ENCODE measurements around the gene GFOD1.

The GFOD1 gene, protein sequence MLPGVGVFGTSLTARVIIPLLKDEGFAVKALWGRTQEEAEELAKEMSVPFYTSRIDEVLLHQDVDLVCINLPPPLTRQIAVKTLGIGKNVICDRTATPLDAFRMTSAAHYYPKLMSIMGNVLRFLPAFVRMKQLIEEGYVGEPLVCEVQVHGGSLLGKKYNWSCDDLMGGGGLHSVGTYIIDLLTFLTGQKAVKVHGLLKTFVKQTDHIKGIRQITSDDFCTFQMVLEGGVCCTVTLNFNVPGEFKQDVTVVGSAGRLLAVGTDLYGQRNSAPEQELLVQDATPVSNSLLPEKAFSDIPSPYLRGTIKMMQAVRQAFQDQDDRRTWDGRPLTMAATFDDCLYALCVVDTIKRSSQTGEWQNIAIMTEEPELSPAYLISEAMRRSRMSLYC

DNA sequence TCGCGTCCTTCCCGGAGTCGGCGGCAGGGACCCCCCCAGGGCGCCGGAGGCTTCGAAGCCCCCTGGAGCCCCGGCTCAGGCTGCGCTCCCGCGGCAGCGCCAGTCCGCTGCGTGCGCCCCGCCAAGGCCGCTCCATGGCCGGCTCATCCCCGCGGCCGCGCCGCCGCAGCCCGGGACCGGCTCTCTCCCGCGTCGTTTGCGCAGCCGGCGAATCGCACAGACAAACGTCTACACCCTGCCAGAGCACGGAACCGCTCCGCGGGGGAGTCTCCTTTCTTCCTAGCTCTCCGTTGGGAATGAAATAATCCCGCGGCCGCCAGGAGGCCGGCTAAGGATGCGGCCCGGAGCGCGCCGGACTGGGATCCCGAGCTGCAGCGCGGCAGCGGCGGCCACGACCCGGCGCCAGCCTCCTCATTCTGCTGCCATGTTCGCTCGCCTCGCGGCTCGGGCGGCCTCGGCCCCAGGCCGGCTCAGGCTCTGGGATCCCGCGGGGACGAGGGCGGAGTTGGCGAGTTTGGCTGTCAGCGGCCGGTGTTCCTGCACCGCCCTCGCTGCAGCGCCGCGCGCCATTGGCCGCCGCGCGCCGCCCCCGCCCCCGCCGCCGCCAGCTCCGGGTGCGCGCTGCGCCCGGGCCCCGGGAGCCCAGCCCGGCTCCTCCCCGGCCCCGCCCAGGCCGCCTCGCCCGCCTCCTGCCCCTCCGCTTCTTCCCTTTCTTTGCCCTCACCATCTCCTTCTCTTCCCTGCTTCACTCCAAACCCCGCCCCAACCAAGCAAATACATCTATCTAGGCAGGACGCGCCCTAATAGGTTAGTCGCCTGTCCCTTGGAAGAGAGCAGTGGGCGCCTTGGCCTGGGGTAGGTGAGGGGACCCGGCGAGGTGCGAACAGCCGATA, at the start of gene GFOD1:
Gene GFOD1 (minus strand): TSS at position 479 of the 893 bp plus-strand sequence. CDS start 710 bp downstream, outside the sequence.
- DNase-seq (ENCODE audit: low read depth in 2 of 2) = peak; percentile 68 to 77

DNA sequence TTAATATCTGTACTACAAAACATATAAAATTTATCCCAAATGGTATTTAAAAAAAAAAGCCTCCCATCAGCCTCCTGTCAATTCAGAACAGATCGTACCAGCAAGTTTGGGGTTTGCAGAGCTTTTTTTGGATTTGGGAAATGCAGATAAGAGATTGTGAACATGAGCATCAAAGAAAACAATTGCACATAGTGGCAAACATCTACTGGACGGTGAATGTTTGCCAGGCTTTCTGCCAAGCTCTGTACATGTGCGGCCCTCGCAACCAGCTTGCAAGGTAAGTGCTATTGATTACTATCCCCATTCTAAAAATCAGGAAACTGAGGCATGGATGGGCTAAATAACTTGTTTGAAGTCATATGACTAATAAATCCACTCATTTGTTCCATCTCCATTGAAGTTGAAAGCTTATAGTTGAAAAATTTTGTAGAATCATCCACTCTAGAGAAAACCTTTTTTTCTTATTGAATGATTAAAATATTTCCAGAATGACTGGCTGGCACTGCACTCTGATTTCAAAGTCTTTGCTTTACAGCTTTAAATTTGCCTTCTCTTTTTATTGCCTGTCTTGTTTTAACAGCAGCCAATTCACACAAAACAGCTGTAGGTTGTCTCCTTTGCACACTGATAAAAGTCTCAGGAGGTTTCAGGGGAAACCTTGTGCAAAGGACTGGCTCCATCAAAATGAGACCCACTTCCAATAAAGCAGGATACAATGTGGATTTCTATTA, 49.6 kb upstream of the GFOD1 start:
- DNase-seq (ENCODE audit: low read depth in 2 of 2) = no peak

DNA sequence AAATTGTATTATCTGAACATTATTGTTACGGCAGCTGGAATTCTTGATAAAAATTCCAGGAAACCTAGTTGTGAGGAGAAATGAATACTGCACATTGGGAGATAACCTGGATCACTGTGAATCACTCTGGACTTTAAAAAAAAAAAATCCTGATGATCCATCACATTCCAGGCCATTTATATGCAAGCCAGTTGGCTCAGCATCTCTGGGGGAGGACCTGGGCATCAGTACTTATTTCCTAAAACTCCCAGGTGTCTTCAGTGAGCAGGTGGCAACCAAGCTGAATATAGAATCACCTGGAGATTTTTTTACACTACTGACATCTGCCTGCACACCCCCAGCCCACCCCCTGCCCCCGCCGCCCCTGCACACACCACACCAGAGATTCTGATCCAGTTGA, 47.9 kb upstream of the GFOD1 start:
- DNase-seq (ENCODE audit: low read depth in 2 of 2) = no peak

DNA sequence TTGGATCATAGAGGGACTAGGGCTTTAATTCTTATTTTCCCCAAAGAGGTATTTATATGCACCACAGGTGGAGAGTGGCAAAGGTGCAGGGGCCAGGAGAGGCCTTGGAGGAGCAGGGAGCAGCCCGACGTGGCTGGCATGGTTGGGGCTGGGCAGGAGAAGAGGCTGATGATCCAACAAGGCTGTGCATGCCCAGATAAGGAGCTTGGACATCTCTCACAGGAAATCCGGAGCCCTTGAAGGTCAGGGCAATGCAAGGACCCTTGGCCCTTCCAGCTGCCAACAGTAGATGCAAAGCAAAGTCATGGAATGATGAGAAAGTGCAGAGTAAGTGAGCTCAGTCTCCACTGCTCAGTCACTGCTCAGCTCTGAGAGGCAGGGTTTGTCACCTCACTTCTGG, 47.1 kb upstream of the GFOD1 start:
- DNase-seq (ENCODE audit: low read depth in 2 of 2) = no peak

DNA sequence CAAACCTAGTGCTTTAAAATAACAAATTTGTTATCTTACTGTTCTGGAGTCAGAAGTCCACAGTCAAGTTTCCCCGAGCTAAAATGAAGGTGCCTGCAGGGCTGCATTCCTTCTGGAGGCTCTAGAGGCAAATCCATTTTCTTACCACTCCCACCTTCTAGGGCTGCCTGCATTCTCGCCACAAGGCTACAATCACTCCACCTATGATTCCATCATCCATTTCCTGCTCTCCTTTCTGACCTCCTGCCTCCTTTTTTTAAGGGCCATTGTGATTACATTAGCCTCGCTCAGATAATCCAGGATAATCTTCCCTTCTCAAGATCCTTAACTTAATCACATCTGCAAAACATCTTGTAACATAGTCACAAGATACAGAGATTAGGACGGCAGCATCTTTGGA, 44.6 kb upstream of the GFOD1 start:
- no peak for DNase-seq (ENCODE audit: low read depth in 2 of 2)

DNA sequence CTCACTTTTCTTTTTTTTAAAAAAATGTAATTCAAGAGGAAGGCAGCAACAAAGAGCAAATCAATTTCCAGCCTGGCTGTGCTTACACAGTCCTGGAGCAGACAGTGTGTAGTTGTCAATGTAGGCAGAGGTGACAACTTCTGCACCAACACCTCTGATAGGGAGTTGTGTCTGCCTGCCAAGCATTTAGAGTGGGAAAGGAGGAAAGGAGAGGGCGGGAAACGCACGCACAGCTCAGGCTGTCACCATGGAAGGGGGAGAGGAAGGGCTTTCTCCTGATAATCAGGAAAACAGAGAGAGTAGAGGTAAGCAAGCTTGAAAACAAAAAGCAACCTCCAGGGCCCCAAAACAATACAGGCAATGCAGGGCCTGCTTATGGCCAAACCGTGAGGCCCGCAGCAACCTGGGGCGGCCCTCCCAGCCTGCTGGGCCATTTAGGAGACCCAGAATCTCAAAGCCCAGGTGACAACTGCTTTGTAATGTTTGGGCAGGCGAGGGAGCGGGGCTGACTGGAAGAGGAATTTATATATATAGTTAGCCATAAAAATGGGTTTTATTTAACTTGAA, 41.5 kb upstream of the GFOD1 start:
- no peak for DNase-seq (ENCODE audit: low read depth in 2 of 2)

DNA sequence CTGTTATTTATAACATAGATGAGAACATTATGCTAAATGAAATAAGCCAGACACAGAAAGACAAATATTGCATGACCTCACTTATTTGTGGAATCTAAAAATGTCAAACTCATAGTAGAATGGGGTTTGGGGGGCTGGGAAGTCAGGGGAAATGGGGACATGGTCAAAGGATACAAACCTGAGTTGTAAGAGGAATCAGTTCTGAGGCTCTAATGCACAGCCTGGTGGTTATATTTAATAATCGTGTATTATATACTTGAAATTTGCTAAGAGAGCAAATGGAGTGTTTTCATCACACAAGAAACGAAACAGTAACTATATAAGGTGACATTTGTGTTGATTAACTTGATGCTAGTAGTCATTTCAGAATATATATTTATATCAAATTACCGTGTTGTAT, 40.8 kb upstream of the GFOD1 start:
- DNase-seq (ENCODE audit: low read depth in 2 of 2) = no peak

DNA sequence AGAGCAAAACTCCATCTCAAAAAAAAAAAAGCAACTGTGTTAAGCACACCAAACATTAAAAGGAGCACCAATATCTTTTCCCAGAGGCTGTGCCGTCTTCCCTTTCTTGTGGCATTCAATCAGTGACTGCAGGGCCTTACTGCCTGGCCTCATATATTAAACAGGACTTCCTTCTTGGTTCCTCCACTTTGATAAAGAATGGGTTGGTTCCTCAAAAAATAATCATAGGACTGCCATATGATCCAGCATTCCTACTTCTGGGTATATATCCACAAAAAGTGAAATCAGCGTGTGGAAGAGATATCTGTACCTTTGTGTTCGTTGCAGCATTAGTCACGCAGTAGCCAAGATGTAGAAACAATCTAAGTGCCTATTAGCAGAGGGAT, 40.3 kb upstream of the GFOD1 start:
- no peak for DNase-seq (ENCODE audit: low read depth in 2 of 2)

DNA sequence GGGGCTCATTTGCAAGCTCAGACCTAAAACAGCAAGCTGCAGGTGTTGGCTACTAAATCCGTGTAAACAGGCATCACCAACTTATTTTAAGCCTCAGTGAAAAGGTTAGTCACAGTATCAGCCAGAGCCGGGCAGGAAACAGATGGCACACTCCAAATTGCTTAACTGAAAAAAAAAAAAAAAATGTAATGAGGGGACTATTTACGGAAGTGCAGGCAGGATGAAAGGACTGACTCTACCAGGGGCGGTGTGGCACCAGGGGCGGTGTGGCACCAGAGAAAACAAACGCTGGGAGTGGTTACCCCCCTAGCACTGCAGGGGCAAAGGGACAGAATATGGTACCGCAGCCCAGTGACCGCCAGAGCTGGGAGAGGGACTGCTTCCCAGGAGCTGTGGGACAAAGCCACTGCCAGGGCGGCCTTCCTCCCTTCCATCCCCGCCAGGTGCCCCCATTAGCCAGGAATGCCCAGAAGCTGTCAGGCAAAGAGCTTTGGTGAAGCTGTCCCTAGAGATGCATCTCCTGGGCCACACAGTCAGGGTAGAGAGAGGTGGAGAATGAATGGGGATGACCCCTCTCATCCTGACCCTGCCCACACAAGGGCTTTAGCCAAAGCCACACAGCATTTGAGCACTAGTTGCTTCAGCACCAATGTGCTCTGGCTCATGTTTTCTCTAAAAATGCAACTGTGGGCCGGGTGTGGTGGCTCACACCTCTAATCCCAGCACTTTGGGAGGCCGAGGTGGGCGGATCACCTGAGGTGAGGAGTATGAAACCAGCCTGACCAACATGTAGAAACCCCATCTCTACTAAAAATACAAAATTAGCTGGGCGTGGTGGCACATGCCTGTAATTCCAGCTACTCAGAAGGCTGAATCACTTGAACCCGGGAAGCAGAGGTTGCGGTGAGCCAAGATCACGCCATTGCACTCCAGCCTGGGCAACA, 39.6 kb upstream of the GFOD1 start:
- no peak for DNase-seq (ENCODE audit: low read depth in 2 of 2)

DNA sequence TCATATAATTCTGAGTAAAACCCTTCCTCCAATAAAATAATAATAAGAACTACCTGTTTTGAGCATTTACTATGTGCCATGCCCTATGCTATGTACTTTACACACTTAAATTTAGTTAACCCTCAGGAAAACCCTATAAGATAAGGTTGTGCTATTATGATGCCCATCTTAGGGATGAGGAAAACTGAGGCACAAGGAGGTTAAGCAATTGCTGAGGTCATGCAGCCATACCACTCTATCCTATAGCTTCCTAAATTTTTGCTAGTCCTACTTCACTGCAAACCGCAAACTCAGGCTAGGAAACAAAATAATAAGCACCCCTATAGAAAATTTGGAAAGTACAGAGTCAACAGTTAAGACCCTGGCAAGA, 38.9 kb upstream of the GFOD1 start:
- no peak for DNase-seq (ENCODE audit: low read depth in 2 of 2)

DNA sequence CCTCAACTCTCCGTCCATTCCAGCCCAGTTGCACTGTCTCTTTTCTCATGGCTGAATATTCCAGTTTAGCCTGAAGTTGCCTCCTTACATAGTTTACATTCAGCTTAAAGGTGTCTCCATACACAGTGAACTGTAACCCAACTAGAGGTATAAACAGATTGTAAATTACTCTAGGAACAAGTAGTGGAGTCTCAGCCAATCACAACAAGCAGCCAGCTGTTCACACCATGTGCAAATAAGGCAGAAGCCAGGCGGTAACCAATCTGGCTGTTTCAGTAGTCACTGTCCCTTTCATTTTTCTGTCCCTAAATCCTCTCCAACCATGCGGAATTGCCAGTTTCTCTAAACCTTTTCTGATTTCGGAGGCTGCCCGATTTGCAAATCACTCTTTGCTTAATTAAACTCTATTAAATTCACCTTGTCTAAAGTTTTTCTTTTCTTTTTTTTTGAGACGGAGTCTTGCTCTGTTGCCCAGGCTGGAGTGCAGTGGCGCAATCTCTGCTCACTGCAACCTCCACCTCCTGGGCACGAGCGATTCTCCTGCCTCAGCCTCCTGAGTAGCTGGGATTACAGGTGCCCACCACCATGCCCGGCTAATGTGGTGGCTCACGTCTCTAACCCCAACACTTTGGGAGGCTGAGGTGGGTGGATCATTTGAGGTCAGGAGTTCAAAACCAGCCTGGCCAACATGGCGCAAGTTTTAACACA, 37.6 kb upstream of the GFOD1 start:
- no peak for DNase-seq (ENCODE audit: low read depth in 2 of 2)

DNA sequence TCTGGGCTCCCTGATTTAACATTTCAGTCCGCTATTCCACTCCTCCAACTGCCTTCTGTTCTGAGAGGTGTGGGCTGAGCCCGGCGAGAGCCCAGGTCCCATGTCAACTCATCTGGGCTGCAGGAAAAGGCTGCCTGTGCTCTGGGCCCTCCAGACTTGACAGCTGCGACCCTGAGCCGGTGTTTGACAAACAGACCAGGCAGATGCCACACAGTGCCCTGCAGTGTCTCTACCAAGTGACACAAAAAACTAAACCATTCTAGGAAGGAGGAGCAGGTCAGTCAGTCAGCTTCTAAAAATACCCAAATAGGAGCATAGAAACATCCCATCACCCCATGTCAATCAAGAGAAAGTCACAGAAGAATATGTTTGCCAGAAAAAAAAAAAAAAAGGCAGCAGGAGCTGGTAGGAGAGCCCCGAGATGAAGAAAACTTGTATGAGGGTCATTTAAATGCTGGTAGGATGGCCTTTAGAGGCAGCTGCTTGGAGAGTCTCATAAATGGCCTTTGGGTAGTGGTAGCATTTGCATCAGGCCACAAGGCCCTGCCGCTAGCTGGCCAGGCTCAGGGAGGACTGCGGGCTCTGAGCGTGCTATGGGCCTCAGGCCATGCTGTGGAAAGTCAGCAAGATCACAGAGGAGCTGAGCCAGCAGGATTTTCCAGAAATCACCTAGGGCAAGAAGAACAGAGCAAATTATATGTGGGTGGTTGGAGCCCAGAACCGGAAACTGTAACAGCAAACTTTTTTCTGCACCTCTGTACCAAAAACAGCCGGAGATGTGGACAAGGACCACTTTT, 36.6 kb upstream of the GFOD1 start:
- DNase-seq (ENCODE audit: low read depth in 2 of 2) = no peak

DNA sequence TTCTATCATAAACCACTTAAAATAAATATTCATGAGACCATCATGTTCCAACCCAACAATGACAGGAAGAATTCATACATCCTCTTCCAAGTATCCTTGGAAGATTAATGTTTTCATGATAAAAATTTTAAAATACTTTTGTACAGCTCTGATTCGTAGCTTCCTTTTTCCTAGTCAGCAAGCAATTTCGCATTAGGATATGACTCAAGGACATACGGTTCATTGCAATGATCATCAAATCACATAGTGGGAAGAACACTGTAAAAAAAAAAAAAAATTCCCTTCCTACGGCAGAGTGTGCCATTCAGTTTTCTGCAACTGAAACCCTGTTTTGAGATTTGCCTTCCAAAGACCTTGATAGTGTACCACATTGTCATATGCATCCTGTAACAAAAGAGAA, 35.3 kb upstream of the GFOD1 start:
- DNase-seq (ENCODE audit: low read depth in 2 of 2) = no peak

DNA sequence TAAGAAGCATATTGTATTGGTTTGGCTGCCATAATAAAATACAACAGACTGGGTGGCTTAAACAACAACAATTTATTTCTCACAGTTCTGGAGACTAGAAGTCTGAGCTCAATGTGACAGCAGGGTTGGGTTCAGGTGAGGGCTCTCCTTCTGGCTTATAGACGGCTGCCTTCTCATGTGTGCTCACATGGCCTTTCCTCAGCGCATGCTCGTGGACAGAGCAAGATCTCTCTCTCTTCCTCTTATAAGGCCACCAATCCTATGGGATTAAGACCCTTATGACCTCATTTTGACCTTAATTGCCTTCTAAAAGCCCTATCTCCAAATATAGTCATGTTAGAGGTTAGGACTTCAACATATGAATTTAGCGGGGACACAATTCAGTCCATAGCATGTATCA, 32.4 kb upstream of the GFOD1 start:
- no peak for DNase-seq (ENCODE audit: low read depth in 2 of 2)

DNA sequence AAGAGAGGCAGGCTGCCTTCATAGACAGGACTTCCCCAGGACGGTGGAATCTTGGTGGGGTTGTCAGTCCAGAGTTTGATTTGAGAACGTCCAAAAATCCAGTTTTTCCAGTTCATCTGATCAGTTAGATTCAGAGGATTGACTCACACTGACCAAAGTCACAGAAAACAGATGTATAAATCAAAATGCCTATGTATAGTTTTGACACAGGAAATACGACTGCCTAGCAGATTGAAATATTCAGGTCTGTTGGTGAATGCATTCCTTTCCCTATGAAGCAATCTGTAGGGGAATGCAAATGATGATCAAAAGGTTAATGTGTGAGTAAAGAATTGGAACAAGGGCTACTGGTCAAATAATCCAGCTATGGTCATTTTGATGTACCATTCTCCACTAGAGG, 29.7 kb upstream of the GFOD1 start:
- DNase-seq (ENCODE audit: low read depth in 2 of 2) = no peak

DNA sequence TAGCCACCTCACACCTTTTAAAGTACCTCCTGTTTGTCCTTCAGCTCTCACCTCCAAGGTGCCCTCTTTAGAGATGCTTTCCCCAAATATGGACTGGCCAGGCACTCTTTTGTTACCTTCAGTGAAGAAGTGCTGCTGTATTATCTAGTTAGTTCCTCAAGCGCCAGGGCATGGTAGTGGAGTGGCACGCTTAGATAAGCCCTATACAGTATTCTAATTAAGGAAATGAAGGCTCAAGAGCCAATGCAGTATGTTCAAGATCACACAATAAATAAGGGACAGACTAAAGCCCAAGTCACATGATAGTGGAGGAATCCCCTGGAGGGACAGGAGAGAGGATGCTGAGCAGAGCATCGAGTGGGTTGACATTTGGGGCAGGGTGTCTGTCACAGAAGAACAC, 28.5 kb upstream of the GFOD1 start:
- DNase-seq (ENCODE audit: low read depth in 2 of 2) = no peak

DNA sequence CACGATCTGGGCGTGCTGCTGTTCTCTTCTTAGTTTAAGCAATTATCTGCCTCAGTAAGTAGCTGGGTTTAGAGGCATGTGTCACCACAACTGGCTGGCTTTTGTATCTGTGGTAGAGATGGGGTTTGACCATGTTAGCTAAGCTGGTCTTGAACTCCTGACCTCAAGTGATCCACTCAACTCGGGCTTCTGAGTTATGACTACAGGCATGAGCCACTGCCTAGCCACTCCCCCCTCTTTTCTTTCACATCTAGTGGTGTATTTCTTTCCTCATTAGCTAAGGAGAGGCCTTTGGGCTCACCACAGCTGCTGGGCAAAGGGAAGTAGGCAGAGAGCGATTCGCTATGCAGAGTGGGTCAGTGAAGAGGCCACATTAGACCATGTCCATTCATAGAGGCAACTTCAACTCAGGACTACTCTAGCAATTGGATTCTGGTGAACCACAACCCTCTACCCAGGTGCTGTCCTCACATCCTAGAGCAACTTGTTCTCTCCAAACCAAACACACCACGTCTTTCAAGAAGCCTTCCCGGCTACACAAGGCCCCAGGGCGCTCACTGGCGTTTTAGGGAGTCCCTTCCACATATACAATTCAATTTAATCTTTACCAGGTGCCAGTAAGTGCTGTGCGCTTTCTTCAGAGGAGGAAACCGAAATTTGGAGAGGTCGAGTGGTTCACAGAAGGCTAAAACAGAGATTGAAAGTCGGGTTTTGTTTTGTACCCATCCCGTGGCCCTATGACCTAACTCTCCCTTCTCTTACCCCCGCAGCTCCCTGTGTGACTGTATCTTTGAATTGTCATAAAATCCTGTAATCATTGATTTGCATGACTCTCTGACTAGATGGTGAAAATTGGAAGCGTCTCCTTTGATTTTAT, 26.5 kb upstream of the GFOD1 start:
- no peak for DNase-seq (ENCODE audit: low read depth in 2 of 2)

DNA sequence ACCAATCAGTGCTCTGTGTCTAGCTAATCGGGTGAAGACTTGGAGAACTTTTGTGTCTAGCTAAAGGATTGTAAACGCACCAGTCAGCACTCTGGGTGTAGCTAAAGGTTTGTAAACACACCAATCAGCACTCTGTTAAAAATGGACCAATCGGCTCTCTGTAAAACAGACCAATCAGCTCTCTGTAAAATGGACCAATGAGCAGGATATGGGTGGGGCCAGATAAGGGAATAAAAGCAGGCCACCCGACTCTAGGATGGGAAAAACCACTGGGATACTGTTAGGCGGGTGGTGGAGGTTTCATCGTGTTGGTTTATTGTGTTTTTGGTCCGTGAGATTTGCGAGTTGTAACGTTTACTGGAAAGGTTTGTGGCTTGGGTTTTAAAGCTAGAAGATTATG, 25.5 kb upstream of the GFOD1 start:
- no peak for DNase-seq (ENCODE audit: low read depth in 2 of 2)

Data from stimulated activated CD4-positive, alpha-beta T cell treated with anti-CD3 and anti-CD28 coated beads, Interleukin-12 subunit alpha, Interleukin-12 subunit beta, amount 100 ng/mL, for 24 hours (primary cell).